ENCODE measurements around the gene F12.

DNA sequence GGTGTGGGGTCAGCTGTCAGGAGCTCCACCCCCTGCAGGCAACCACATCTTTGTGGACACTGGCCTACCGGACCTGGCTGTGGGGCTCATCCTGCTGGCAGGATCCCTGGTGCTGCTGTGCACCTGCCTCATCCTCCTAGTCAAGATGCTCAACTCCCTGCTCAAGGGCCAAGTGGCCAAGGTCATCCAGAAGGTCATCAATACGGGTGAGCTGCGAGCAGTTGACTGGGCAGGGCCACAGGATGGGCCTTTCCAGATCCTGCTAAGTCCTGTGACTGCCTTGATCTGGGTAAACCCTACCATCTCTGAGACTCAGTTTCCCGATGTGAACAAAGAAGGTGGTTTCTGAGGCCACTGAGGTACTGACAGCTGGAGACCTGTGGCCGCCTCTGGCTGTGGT lies 15.4 kb downstream of the F12 start:
- TF ChIP-seq, protein P1, sequence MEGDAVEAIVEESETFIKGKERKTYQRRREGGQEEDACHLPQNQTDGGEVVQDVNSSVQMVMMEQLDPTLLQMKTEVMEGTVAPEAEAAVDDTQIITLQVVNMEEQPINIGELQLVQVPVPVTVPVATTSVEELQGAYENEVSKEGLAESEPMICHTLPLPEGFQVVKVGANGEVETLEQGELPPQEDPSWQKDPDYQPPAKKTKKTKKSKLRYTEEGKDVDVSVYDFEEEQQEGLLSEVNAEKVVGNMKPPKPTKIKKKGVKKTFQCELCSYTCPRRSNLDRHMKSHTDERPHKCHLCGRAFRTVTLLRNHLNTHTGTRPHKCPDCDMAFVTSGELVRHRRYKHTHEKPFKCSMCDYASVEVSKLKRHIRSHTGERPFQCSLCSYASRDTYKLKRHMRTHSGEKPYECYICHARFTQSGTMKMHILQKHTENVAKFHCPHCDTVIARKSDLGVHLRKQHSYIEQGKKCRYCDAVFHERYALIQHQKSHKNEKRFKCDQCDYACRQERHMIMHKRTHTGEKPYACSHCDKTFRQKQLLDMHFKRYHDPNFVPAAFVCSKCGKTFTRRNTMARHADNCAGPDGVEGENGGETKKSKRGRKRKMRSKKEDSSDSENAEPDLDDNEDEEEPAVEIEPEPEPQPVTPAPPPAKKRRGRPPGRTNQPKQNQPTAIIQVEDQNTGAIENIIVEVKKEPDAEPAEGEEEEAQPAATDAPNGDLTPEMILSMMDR (conservative IDR thresholded peaks at IDR 0.05 in 1 of 2, IDR thresholded peaks at IDR 0.05 in 1 of 2; ENCODE audit: low read depth in 1 of 2, low read length in 2 of 2): no peak
- TF ChIP-seq EZH2 (IDR thresholded peaks at IDR 0.05; ENCODE audit: low read length, missing control alignments): no peak

Data from fibroblast of lung (primary cell).